ENCODE results near the gene NDUFS6. TPM values are rescaled to one million over a fixed set of nuclear protein-coding genes. Genes with fewer than 3 reads are reported as not detected.

NDUFS6 gene
- total RNA-seq, 4 donors from 2014 or later: 38.9 to 64.5 (median 51.2) TPM

DNA sequence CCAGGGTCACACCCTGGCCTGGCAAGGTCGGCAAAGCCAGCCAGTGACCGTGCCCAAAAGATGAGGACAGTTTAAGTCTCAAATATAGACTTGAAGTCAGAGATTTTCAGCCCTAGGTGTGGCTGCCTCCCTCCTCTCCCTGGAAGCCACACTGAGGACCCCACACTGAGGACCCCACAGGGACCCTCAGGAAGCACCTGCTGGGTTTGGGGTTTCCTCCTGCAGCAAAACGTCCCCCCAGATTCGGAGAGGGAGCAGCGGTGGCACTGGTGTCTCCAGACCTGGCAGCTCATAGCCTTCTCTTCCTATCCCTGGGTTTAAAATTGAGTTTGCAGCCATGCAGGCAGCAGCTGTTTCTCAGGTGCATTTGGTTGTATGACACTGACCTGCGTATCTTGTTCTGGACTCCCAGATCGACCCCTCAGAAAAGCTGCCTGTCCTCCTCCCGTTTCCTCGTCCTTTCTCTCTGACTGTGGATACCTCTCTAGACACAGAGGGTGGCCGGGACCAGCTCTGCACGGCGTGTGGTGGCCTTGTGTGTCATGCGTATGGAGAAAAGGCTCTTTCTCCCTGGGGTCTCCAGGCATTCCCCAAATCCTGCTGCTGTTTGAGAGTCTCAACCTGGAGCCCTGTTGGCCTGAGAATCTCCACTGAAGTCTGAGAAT, 38.2 kb upstream of the NDUFS6 start:
- WGBS: 72% methylated on average over 11 of the region's 13 CpGs
- H3K4me3 ChIP-seq: no peak overlapping the region
- peak; percentile 33 to 52 for DNase-seq (ENCODE audit: low spot score in 2 of 2)
- H3K4me1 ChIP-seq: no peaks in the 10 kb centered on the region
- H3K27ac ChIP-seq: no peak overlapping the region
- peaks cover 10% of the 10 kb centered on the region for H3K27me3 ChIP-seq
- no peaks in the 10 kb centered on the region for H3K36me3 ChIP-seq
- no peaks in the 10 kb centered on the region for H3K9me3 ChIP-seq
- no peak for TF ChIP-seq POLR2A (IDR thresholded peaks at IDR 0.05)
- TF ChIP-seq, protein P1, sequence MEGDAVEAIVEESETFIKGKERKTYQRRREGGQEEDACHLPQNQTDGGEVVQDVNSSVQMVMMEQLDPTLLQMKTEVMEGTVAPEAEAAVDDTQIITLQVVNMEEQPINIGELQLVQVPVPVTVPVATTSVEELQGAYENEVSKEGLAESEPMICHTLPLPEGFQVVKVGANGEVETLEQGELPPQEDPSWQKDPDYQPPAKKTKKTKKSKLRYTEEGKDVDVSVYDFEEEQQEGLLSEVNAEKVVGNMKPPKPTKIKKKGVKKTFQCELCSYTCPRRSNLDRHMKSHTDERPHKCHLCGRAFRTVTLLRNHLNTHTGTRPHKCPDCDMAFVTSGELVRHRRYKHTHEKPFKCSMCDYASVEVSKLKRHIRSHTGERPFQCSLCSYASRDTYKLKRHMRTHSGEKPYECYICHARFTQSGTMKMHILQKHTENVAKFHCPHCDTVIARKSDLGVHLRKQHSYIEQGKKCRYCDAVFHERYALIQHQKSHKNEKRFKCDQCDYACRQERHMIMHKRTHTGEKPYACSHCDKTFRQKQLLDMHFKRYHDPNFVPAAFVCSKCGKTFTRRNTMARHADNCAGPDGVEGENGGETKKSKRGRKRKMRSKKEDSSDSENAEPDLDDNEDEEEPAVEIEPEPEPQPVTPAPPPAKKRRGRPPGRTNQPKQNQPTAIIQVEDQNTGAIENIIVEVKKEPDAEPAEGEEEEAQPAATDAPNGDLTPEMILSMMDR (IDR thresholded peaks at IDR 0.05): no peak
- no peak for TF ChIP-seq POLR2AphosphoS5 (IDR thresholded peaks at IDR 0.05)
- TF ChIP-seq EP300 (IDR thresholded peaks at IDR 0.05): no peak

DNA sequence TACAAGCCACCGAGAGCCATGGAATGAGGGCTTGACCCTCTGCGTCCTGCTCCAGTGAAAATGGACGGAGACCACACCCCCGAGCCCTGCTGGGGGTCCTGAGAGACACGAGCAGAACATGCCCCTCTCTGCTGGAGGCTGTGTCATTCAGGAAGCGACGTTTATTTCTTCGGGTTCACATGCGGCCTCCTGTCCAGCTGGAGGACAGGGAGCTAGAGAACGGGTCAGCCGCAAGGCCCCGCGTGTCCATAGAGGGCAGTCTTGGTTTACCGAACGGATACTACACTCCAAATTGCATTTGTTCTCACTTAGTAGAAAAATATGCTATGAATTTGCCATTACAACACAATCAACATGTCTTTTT, 37.7 kb upstream of the NDUFS6 start:
- Histone ChIP-seq H3K4me3 (no peak overlapping the region), H3K27ac (no peak overlapping the region), H3K9me3 (no peaks in the 10 kb centered on the region), H3K27me3 (peaks cover 10% of the 10 kb centered on the region), H3K4me1 (no peaks in the 10 kb centered on the region), H3K36me3 (no peaks in the 10 kb centered on the region)
- 45% methylated on average over 15 of the region's 15 CpGs for WGBS
- peak; percentile 56 to 60 for DNase-seq (ENCODE audit: low spot score in 2 of 2)
- TF ChIP-seq POLR2AphosphoS5 (IDR thresholded peaks at IDR 0.05) (no peak), POLR2A (IDR thresholded peaks at IDR 0.05) (no peak)
- TF ChIP-seq, protein P1 (IDR thresholded peaks at IDR 0.05): peak in 1 of 2 donors; percentile 57

DNA sequence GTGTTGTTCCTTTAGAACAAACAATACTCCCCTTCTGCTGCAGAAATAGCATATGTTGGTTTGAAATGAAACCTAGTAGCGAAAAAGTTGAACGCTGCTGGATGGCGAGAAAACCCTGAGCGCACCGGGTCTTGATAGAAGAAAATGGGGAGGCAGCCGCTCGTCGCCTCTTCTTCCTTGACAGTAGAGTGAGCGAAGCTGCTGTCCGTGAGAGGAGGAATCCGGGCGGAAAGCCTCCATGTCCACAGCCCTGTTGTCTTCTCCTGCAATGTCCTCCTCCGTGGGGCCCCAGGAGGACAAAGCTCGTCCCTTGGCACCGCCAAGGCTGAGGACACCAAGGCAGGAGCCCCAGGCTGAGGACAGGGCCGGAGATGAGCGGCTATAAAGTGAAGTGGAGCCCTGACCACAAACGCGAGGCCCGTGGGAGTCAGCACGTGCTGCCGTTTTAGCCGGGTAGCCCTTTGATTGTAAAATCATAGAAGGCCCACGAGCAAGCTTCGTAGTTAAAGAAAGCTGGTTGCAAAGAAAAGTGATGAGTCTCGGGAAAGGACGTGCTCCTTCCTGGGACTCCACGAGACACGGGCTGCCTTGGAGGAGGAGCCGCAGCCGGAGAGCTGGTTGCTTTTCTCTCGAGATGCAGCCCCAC, 37.1 kb upstream of the NDUFS6 start:
- Histone ChIP-seq H3K27me3 (peaks cover 10% of the 10 kb centered on the region), H3K27ac (no peak overlapping the region)
- TF ChIP-seq POLR2AphosphoS5 (IDR thresholded peaks at IDR 0.05) (no peak), EP300 (IDR thresholded peaks at IDR 0.05) (no peak), POLR2A (IDR thresholded peaks at IDR 0.05) (no peak)
- TF ChIP-seq, protein P1 (IDR thresholded peaks at IDR 0.05): no peak

DNA sequence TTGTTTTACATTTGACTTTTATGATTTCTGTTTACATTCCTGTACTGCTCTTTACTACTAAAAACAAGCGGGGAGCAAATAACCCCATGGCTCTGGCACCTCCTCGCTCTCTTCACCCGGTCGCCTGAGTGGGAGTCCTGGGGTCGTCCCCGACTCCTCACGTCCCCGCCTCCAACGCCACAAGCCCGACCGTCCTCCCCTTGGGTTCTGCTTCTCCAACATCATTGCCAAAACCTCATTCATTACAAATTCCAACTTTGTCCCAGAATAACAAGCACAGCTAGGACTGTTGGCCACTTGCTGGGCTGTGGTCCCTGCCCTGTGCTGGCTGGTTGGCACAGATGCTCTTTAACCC, 36.6 kb upstream of the NDUFS6 start:
- TF ChIP-seq POLR2AphosphoS5 (IDR thresholded peaks at IDR 0.05) (no peak), EP300 (IDR thresholded peaks at IDR 0.05) (no peak), POLR2A (IDR thresholded peaks at IDR 0.05) (no peak)
- TF ChIP-seq, protein P1 (IDR thresholded peaks at IDR 0.05): no peak
- H3K4me1 ChIP-seq: no peaks in the 10 kb centered on the region
- no peaks in the 10 kb centered on the region for H3K9me3 ChIP-seq
- H3K4me3 ChIP-seq: no peak overlapping the region
- H3K27me3 ChIP-seq: peaks cover 10% of the 10 kb centered on the region
- DNase-seq (ENCODE audit: low spot score in 2 of 2): peak in 1 of 2 donors; percentile 33
- H3K27ac ChIP-seq: no peak overlapping the region
- WGBS: 77% methylated on average over 11 of the region's 11 CpGs
- no peaks in the 10 kb centered on the region for H3K36me3 ChIP-seq

More for the DNA sequence above, 37.1 kb upstream of the NDUFS6 start:
- 63% methylated on average over 32 of the region's 32 CpGs for WGBS
- peak overlapping the region; percentile 12 for H3K4me3 ChIP-seq
- no peaks in the 10 kb centered on the region for H3K9me3 ChIP-seq
- no peaks in the 10 kb centered on the region for H3K36me3 ChIP-seq
- no peaks in the 10 kb centered on the region for H3K4me1 ChIP-seq
- peak; percentile 55 to 70 for DNase-seq (ENCODE audit: low spot score in 2 of 2)

DNA sequence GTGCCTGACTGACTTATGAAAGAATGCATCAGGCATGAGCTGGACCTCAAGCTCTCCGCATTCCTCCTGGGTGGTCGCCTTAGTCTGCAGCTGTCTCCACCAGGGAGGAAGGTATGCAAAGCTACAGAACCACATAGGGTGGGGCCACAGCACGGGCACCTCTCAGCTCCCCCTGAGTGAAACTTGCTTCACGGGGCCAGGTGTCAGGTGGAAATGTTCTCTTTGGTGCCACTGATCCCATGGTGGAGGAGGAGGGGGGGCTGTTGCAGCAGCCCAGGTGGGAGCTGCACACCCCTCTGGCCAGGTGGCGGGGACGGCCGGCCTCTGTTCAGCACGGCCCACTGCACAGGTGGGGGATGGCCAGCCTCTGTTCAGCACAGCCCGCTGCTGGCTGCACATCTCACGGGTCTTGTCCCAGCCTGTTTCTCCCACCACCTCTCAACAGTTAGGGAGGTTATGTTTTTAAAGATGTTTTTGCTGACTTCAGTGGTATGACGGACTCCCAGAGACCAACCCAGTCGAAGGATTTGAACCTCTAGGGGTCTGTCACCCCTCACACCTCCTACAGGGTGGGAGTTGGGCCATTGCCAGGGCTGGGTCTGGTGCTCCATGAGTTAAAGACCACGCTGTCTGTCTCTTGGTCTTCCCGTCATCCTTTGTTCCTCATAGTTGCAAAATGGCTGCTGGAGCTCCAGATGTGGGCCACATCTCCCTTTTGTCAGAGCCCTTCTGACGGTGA, 35.9 kb upstream of the NDUFS6 start:
- peaks cover 10% of the 10 kb centered on the region for H3K27me3 ChIP-seq
- no peak for TF ChIP-seq POLR2AphosphoS5 (IDR thresholded peaks at IDR 0.05)
- TF ChIP-seq, protein P1 (IDR thresholded peaks at IDR 0.05): no peak
- no peak for TF ChIP-seq EP300 (IDR thresholded peaks at IDR 0.05)
- no peak for TF ChIP-seq POLR2A (IDR thresholded peaks at IDR 0.05)
- DNase-seq (ENCODE audit: low spot score in 2 of 2): peak; percentile 41 to 47
- H3K27ac ChIP-seq: no peak overlapping the region
- 76% methylated on average over 5 of the region's 15 CpGs for WGBS
- H3K9me3 ChIP-seq: no peaks in the 10 kb centered on the region
- H3K36me3 ChIP-seq: no peaks in the 10 kb centered on the region
- H3K4me3 ChIP-seq: no peak overlapping the region
- H3K4me1 ChIP-seq: no peaks in the 10 kb centered on the region
